Lung (tissue), 16 donors: ENCODE results near the gene SERPINB6. TPM values are rescaled to one million over a fixed set of nuclear protein-coding genes. Genes with fewer than 3 reads are reported as not detected.

Source experiments
- ATAC-seq: fragments of 200-7000 bp; cut with Tn5 transposase; one replicate; pipeline ENCODE4 v1.9.1; 2020; ENCODE audit warnings: moderate number of reproducible peaks; ENCODE audit not compliant: insufficient read depth, low FRiP score
- DNase-seq, 3 donors: peaks; one replicate each; pipeline ENCODE4 v3.0.0-alpha.2; 2013 to 2017
- H3K27ac ChIP-seq, 2 donors: one replicate each; pipeline ENCODE4 v1.5.1; 2013; ENCODE audit warnings: mild to moderate bottlenecking in 2 of 2, moderate library complexity in 2 of 2, control low read depth in 1 of 2, inconsistent platforms in 1 of 2, low read depth in 1 of 2, low read length in 1 of 2
- H3K27me3 ChIP-seq, 3 donors: one replicate each; pipeline ENCODE4 v1.5.1; 2013; ENCODE audit warnings: low read length in 2 of 3; ENCODE audit not compliant: control insufficient read depth in 3 of 3, insufficient read depth in 3 of 3
- H3K36me3 ChIP-seq, 4 donors: one replicate each; pipeline ENCODE4 v1.5.1; 2013; ENCODE audit warnings: low read length in 4 of 4, mild to moderate bottlenecking in 1 of 4, moderate library complexity in 1 of 4; ENCODE audit not compliant: control insufficient read depth in 4 of 4, insufficient read depth in 4 of 4
- H3K4me1 ChIP-seq, 5 donors: one replicate each; pipeline ENCODE4 v1.5.1; 2013; ENCODE audit warnings: low read length in 5 of 5, mild to moderate bottlenecking in 2 of 5, moderate library complexity in 1 of 5; ENCODE audit not compliant: control insufficient read depth in 5 of 5, insufficient read depth in 5 of 5
- H3K4me3 ChIP-seq: one replicate; pipeline ENCODE4 v1.5.1; 2013; ENCODE audit warnings: mild to moderate bottlenecking, control low read depth, moderate library complexity
- H3K9ac ChIP-seq, 2 donors: one replicate each; pipeline ENCODE4 v1.5.1; 2013; ENCODE audit warnings: low read length in 2 of 2, control low read depth in 1 of 2; ENCODE audit not compliant: insufficient read depth in 1 of 2
- H3K9me3 ChIP-seq, 4 donors: one replicate each; pipeline ENCODE4 v1.5.1; 2013; ENCODE audit warnings: low read length in 3 of 4, mild to moderate bottlenecking in 1 of 4, moderate library complexity in 1 of 4; ENCODE audit not compliant: control insufficient read depth in 4 of 4, insufficient read depth in 3 of 4
- WGBS, 2 donors: extraction: QIAGEN DNeasy Blood & Tissue Kit; methylation state at CpG; one replicate each; pipeline ENCODE4 v1.1.7; 2013; 5-methylcytosine and 5-hydroxymethylcytosine counted together
- long read RNA-seq, 5 donors: transcript quantifications; one replicate each; lab custom pipeline, GENCODE V29; 2026
- polyA plus RNA-seq, 2 donors: library from polyadenylated mRNA; stranded (reverse); fragments of 200-250 nt; gene quantifications; one replicate each; pipeline ENCODE4 v1.2.1, GENCODE V29; 2013
- total RNA-seq, 2 donors: library from RNA; depleted of rRNA in 1 of 2; stranded (reverse); fragments of >200 nt in 1 of 2; gene quantifications; one replicate each; pipeline ENCODE4 v1.2.1, GENCODE V29; 2014 to 2021
- TF ChIP-seq, protein P1 (sequence below): IDR thresholded peaks from 2 replicates; pipeline ENCODE4 v1.5.1; 2012; ENCODE audit warnings: mild to moderate bottlenecking; ENCODE audit errors: control extremely low read depth, extremely low read depth
- donor health status: control.
- donor health status: control.
- donor health status: Bipolar disorder and iron deficiency.
- donor health status: healthy.
- donor health status: DM: yes; HTN: yes; CAD: no.

SERPINB6 gene
- total RNA-seq (100 to 1,000 TPM; 113 to 155 TPM), polyA plus RNA-seq (100 to 1,000 TPM; 126 to 129 TPM)
- long read RNA-seq, donor 1, transcript SERPINB6-204 (7 exons, 1,370 nt): major isoform, 13 of 57 reads
- long read RNA-seq, donor 1, transcript SERPINB6-205 (7 exons, 1,315 nt): major isoform, 13 of 57 reads
- long read RNA-seq, donor 1, transcript SERPINB6-206 (7 exons, 1,375 nt): minor isoform, 7 of 57 reads
- long read RNA-seq, donor 1, partial matches to known transcripts: 18 of 57 reads
- long read RNA-seq, donor 1, other reads (novel, unspliced or antisense): 0 of 57 reads
- long read RNA-seq, donor 2, transcript SERPINB6-205 (7 exons, 1,315 nt): major isoform, 13 of 43 reads
- long read RNA-seq, donor 2, partial matches to known transcripts: 19 of 43 reads
- long read RNA-seq, donor 2, other reads (novel, unspliced or antisense): 0 of 43 reads
- long read RNA-seq, donor 3, transcript SERPINB6-205 (7 exons, 1,315 nt): major isoform, 7 of 55 reads
- long read RNA-seq, donor 3, partial matches to known transcripts: 39 of 55 reads
- long read RNA-seq, donor 3, other reads (novel, unspliced or antisense): 0 of 55 reads
- long read RNA-seq, donor 4, transcript SERPINB6-205 (7 exons, 1,315 nt): major isoform, 5 of 25 reads
- long read RNA-seq, donor 4, partial matches to known transcripts: 15 of 25 reads
- long read RNA-seq, donor 4, other reads (novel, unspliced or antisense): 0 of 25 reads
- long read RNA-seq, donor 5, transcript SERPINB6-205 (7 exons, 1,315 nt): major isoform, 17 of 66 reads
- long read RNA-seq, donor 5, transcript SERPINB6-204 (7 exons, 1,370 nt): minor isoform, 9 of 66 reads
- long read RNA-seq, donor 5, transcript SERPINB6-206 (7 exons, 1,375 nt): minor isoform, 6 of 66 reads
- long read RNA-seq, donor 5, partial matches to known transcripts: 23 of 66 reads
- long read RNA-seq, donor 5, other reads (novel, unspliced or antisense): 0 of 66 reads

DNA sequence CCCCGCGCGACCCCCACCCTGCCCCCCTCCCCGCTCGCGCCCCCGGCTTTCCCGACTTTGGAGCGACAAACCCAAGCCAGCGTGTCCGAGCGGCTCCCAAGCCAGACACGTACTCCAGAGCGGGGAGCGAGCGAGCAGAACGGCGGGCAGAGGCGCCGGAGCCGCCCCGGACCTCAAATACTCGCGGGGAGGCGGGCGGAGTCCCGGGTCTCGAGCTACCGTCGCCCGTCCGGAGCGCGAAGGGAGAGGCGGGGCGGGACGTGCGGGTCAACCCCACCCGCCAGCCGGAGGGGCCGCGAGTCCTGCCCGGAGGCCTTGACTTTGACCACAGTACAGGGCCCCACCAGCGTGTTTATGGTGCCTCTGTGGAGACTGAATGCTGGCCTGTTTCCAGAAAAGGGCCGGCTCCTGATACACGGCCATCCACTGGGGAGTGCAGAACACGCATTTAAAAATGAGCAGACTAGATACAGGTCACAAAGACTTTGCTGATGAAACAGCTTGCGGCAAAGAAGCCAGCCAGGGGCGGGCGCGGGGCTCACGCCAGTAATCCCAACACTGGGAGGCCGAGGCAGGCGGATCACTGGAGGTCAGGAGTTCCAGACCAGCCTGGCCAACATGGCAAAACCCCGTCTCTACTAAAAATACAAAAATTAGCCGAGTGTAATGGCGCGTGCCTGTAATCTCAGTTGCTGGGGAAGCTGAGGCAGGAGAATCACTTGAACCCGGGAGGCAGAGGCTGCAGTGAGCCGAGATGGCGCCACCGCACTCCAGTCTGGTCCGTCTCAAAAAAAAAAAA, at the start of gene SERPINB6:
TSS of gene SERPINB6 (minus strand) at position 148 of the 799 bp plus-strand sequence. CDS start 12,235 bp downstream, outside the sequence.
- TF ChIP-seq, protein P1, sequence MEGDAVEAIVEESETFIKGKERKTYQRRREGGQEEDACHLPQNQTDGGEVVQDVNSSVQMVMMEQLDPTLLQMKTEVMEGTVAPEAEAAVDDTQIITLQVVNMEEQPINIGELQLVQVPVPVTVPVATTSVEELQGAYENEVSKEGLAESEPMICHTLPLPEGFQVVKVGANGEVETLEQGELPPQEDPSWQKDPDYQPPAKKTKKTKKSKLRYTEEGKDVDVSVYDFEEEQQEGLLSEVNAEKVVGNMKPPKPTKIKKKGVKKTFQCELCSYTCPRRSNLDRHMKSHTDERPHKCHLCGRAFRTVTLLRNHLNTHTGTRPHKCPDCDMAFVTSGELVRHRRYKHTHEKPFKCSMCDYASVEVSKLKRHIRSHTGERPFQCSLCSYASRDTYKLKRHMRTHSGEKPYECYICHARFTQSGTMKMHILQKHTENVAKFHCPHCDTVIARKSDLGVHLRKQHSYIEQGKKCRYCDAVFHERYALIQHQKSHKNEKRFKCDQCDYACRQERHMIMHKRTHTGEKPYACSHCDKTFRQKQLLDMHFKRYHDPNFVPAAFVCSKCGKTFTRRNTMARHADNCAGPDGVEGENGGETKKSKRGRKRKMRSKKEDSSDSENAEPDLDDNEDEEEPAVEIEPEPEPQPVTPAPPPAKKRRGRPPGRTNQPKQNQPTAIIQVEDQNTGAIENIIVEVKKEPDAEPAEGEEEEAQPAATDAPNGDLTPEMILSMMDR: no peak

DNA sequence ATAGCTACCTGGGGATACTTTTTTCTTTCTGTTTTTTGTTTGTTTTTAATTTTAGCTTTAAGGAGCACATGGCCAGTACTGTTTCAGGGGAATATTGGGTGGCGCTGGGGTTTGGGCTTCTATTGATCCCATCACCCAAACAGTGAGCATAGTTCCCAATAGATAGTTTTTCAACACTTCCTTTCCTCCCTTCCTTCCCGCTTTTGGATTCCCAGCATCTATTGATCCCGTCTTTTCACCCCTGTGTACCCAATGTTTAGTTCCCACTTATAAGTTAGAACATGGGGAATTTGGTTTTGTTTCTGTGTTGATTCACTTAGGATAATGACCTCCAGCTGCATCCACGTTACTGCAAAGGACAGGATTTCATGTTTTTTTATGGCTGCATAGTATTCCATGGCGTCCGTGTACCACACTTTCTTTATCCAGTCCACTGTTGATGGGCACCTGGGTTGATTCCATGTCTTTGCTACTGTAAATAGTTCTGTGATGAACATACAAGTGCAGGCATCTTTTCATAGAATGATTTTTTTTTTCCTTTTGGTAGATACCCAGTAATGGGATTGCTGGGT, 48.5 kb upstream of the SERPINB6 start:
- TF ChIP-seq, protein P1: no peak
- Histone ChIP-seq H3K9ac (no peak overlapping the region), H3K36me3 (peaks cover 0 to 12% (median 9%) of the 10 kb centered on the region in 4 donors), H3K4me1 (peaks cover 0 to 11% (median 0%) of the 10 kb centered on the region in 5 donors), H3K4me3 (no peak overlapping the region), H3K27me3 (no peaks in the 10 kb centered on the region), H3K27ac (no peak overlapping the region), H3K9me3 (no peaks in the 10 kb centered on the region)
- no peak for DNase-seq
- 95% methylated on average over 6 of the region's 6 CpGs for WGBS, 2 donors
- no peak for ATAC-seq

More for the DNA sequence above, at the start of gene SERPINB6:
- Histone ChIP-seq H3K9me3 (no peaks in the 10 kb centered on the region), H3K4me1 (peaks cover 3 to 17% (median 6%) of the 10 kb centered on the region in 5 donors), H3K27me3 (no peaks in the 10 kb centered on the region), H3K36me3 (peaks cover 0 to 2% (median 0%) of the 10 kb centered on the region in 4 donors), H3K27ac (peak within 1 kb of the TSS; percentile 98 to 99), H3K9ac (peak within 1 kb of the TSS; percentile 55 to 68), H3K4me3 (peak within 1 kb of the TSS; percentile 73)
- ATAC-seq (peak; percentile 59), DNase-seq (peak; percentile 85 to 91 (median 89))
- WGBS, 2 donors: 2% methylated on average over 59 to 63 of the region's 63 CpGs

DNA sequence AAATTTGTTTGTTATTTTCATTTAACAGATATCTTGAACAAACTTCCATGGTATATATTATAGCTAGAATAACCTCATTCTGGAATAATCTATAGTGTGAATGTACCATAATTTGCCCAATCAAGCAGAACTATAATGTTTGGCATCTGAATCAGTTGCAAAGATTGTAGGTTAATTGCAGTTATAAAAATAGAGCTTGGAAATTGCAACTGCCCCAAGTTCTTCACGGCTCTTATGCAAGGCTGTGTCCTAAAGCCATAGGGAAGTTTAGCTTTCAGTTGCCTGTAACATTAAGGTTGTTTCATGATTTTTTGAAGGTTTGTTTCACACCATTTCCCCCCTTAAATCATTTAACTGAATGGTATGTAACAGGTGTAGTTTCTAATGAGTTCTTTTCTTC, 47.7 kb upstream of the SERPINB6 start:
- Histone ChIP-seq H3K4me3 (no peak overlapping the region), H3K9ac (no peak overlapping the region), H3K9me3 (no peaks in the 10 kb centered on the region), H3K27me3 (no peaks in the 10 kb centered on the region), H3K27ac (no peak overlapping the region), H3K4me1 (peaks cover 0 to 9% (median 0%) of the 10 kb centered on the region in 5 donors), H3K36me3 (peaks cover 0 to 15% (median 11%) of the 10 kb centered on the region in 4 donors)
- DNase-seq (no peak), ATAC-seq (no peak)
- TF ChIP-seq, protein P1: no peak
- WGBS, 2 donors: 29 to 69% methylated on average over 1 of the region's 1 CpG
